Left renal pelvis (tissue), 4 donors: ENCODE results near the gene PEMT. TPM values are rescaled to one million over a fixed set of nuclear protein-coding genes. Genes with fewer than 3 reads are reported as not detected.
"Not testable (repeated sequence)": the region's sequence is repeated elsewhere in the genome, so short reads cannot be mapped to it uniquely, and the experiment has no call there.

ENCODE experiments used
- DNase-seq, 4 donors: peaks; one replicate each; pipeline ENCODE4 v3.0.0-alpha.2; 2013; ENCODE audit warnings: low read depth in 4 of 4, low spot score in 3 of 4
- polyA plus RNA-seq, 4 donors: library from polyadenylated mRNA; unstranded; fragments of 120-200 nt; gene quantifications; one replicate each; pipeline ENCODE4 v1.2.1, GENCODE V29; 2013; ENCODE audit not compliant: insufficient read length in 4 of 4

The PEMT gene
- polyA plus RNA-seq, 4 donors, result 22.8 to 31.7 (median 27.1) TPM

- not testable (repeated sequence) for DNase-seq
Measured at GRCh38 chr17:17465878-17466277, 125.6 kb downstream of the PEMT start.

- DNase-seq, result no peak
Measured at GRCh38 chr17:17463821-17464220, 127.7 kb downstream of the PEMT start.

- no peak for DNase-seq
Measured at GRCh38 chr17:17462048-17462824, 129.3 kb downstream of the PEMT start.

- no peak for DNase-seq
Measured at GRCh38 chr17:17460038-17460437, 131.5 kb downstream of the PEMT start.

- no peak for DNase-seq
Measured at GRCh38 chr17:17457680-17458079, 133.8 kb downstream of the PEMT start.

GRCh38 chr17:17456251-17456650 is 135.3 kb downstream of the PEMT start:
- DNase-seq, result no peak

Other genes with a start within 250 kb of the PEMT start
- 10 to 100 TPM; 13.0 to 23.8 (median 20.8) TPM for gene MED9, start 114.7 kb downstream of the PEMT start, polyA plus RNA-seq
- gene RASD1, start 95.3 kb downstream of the PEMT start, polyA plus RNA-seq, result 1 to 10 TPM in 2 of 4 donors, under 1 TPM in 2; 0.70 to 1.5 (median 0.97) TPM
- gene RAI1, start 89.8 kb upstream of the PEMT start, polyA plus RNA-seq, result 10 to 100 TPM; 19.4 to 41.6 (median 24.3) TPM
- gene SREBF1, start 245.3 kb upstream of the PEMT start, polyA plus RNA-seq, result 10 to 100 TPM; 39.2 to 64.0 (median 50.9) TPM